Medulla oblongata (tissue), 1 donor: ENCODE data around the gene GMPR.

ENCODE experiments used
- DNase-seq: peaks from one replicate; pipeline ENCODE4 v3.0.0-alpha.2; 2015; ENCODE audit errors: extremely low spot score

Gene GMPR

DNA sequence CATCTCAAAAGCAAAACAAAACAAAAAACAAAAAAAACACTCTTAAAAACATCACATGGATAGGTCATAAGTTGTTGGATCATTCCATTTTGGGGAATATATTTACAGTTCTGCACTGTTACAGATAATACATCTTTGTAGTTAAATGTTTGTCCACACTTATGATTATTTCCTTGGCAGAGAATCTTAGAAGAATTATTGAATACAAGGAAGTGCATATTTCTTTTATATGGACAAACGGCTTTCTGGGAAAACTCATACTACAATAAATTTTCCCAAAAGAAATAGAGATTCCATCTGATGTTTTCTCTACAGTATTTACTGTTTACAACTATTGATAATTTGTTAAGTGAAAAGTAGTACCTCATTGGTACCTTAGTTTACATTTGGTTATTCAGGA, 33.8 kb downstream of the GMPR start:
- DNase-seq: no peak

DNA sequence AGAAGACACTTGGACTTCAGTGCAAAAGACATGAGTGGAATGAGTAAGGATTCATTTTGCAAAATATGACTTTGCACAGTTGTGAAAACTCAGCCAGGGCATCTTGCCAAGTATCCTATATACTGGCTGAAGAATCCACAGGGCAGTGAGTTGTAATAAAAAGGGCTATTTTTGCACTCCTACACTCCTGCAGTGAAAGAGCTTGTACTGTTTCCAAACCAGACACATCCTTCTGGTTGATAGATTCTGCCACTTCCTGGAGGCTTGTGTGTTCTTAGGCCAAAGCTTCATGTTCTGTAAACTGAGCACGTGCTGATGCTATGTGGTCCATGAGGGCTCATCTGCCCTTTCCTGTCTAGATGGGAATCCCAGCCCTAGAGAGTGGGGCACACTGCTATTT, 34.9 kb downstream of the GMPR start:
- DNase-seq: no peak

DNA sequence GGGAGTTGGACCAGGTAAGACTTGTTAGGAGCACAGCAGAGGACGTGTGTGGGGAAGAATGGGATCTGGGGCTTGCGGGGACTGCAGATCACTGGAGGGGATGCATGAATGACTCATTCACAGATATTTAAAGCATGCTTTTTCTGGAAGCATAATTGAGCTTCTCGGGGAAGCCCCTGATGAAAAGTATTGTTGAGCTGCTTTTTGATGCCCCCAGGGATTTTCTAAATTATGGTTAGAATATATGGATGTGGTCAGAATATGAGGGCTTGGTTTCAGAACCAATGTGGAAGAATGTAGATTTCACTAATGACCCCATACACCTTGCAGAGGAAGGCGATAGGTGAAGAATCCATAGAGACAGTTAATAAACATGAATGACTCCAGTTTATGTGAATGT, 36.1 kb downstream of the GMPR start:
- no peak for DNase-seq

DNA sequence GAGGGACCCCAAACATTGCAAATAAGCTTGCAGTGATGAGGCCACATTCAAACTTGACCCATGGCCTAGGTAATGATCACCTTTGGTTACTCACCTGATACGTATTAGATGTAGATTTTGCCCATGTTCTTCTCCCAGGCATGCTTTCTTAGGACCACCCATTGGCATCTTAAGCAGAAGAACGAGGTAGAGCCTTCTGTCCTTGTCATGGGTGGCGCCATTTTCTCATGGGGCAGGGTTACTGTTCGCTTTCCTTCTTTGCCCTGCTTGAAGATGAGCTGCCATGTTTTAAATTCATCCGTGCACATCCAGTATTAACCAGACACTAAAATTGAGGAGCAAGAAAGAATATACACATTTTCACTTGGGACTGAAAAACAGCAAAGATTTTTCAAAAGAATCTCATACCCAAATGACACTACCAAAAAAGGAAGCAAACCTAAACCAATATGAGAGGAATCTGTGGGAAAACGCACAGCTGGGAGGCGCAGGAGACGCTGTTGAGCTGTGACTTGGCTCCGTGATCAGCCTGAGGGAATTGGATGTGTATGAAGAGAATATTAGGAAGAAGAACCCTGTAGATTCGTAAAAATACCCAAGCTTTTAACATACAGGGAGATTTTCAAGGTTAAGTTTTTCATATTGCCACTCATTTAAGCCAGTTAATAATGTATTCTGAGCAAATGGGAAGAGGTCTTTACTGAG, 36.6 kb downstream of the GMPR start:
- DNase-seq: no peak

DNA sequence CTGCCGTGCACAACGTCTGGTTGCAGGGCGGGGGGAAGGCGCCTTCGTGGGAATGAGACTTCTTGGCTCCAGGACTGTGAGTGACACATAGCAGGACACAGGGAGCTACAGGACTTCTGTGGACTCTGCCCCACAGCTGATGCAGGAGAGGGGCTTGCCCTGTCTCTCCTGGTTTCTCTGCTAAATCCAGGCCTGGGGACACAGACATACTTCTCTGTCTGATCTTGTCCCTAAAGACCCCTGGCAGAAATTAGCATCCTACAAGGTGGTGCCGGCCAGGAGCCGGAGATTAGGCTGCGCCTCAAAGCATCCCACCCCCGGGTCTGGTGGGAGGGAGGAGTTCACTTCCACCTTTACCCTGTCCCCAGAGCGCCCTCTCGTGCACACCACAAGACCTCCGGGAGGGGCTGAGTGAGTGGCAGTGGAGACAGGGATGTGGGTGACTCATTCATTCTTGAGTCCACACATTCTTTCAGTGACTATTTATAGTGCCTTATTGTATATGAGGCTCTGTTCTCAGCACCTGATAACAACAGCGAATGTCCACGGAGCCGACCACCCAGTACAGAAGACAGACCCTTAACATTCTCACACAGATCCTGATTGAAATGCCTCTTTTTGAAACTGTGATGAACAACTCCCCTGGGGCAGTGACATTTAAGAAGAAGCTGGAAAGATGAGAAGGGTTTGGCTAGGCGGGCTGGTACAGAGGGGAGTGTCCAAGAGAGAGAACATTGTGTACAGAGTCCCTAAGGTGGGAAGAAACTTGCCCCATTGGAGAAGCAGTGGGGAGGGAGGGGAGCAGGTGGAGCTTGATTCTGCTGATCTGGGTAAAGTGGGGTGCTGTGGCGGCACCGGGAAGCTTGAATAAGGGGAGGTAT, 39.0 kb downstream of the GMPR start:
- peak; percentile 48 for DNase-seq

DNA sequence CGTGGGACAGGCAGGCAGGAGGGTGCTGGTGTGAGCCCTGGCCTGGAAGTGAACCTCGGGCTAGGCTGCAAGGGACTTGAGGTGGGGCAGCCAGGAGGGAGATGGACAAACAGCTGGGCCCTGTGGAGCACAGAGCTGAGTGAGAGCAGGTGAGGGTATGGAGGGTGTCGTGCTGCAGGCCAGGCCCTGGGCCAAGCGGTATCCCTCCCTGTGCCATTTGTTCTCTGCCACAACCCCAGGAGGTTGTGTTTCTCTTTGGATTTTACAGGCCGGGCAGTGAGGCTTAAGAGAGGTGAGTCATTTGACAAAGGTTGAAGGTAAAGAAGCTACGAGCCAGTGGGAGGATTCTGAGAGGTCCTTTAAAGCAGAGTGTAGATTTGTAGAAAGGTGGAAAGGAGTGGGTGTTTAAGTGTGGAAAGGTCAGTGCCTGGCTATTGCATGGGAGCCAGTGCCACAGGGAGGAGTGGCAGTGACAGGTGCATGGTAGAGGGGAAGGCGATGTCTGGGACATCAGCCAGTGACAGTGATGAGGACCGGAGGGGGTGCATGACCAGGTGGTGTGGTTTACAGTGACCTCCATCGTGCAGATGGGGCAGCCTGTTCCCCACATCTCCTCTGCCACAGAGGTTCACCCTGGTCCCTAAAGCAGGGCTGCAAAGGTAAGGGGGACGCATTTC, 39.8 kb downstream of the GMPR start:
- DNase-seq: no peak

DNA sequence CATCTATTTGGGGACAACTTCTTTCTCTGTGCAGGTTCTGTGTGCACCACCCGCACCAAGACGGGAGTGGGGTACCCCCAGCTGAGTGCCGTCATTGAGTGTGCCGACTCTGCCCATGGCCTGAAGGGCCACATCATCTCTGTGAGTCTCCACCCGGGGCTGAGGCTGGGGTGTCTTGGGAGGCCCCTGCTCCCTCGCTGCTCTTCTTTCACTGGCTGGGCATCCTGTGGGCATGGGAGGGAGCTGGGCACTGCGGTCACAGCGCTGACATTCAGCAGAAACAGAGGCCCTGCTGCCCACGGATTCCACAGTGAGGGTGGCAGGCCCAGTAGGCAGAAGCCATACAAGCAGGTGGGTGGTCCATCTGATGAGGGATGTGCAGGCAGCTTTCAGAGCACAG, 40.4 kb downstream of the GMPR start:
- no peak for DNase-seq

DNA sequence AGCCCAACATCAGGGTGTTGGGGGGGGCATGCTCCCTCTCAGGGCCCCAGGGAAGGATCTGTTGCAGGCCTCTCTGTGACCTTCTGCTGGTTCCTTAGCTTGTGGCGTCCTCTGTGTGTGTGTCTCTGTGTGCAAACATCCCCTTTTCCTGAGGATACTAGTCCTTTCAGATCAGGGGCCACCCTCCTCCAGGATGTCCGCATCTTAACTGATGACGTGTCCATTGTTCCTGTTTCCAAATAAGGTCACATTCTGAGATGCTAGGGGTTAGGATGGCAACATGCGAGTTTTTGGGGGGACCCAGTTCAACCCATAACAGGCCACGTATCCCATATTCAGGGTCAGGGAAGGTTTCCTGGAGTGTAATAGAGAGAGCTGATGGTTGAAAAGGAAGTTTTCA, 40.9 kb downstream of the GMPR start:
- DNase-seq: no peak

DNA sequence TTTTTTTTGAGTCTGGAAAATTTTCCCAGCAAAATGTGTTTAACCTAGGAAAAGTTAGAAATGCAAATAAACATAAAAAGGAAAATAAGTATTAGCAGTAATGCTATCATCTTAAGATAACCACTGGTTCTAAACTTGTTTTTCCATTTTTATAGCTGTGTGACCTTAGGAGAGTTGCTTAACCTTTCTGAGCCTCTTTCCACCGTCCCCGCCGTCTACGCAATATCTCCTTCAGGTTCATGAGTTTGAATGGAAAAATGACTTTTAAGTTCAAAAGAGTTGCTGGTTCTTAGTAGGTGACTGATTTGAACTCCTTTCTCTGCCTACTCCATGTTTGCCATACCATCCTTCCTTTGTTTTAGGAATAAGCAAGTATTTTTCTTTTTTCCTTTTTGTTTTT, 44.0 kb downstream of the GMPR start:
- no peak for DNase-seq

DNA sequence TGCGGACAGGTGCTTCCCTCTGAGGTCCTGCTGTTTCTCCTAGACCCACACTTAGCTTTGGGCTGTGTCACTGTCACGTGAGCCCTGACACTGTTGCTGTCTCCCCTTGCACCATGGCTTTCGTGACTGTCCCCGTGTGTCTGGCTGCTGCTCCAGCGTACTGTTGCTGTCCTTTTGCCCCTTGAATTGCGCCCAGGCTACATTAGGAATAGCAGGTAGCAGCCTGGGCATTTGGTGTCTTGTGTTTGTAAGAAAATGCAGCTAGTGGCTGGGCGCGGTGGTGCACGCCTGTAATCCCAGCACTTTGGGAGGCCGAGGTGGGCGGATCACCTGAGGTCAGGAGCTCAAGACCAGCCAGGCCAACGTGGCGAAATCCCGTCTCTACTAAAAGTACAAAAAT, 46.1 kb downstream of the GMPR start:
- no peak for DNase-seq

DNA sequence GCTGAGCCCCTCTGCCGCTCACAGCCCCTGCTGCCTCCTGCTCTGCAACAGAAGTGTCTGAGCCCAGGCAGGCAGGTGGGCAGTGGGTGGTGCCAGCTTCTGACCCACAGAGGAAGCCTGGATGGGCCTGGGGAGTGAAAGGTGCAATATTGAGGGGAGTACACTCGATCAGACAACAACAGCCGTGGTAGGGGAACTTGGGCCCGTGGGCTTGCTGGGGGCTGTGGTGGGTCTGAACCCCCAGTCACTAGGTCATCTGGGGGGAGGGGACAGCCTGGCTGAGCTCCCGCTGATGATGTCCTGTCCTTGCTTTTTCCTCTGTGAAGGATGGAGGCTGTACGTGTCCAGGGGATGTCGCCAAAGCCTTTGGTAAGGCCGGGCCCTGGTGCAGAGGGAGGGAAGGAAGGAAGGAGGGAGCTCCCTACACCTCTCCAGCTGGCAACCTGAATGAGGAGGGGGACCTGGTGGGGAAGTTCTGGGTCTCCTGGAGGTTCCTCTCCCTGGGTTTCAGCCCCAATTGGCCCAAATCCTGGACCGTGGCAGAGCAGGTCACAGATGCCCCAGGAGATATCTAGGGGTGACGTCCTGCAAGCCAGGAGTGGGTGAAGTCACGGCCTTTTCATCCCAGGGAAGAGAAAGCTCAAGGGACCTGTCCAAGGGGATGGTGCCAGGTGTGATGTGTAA, 47.2 kb downstream of the GMPR start:
- DNase-seq: no peak

DNA sequence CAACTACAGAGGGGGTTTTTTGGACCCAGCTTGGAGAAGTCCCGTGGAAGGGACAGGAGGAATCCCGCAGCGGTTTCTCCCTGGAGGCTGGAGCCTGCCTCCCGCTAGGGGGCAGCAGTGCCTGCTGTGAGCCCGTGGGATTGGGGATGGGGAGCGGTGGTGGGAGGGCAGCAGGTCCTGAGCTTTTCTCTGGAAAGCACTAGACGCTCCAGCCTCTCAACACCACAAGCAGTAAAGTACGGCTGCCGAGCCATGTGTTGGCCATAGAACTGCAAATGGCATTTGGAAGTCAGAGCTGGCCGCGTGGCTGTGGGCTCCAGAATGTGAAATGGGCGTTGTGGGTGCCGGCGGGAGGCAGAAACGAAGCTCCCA, 47.8 kb downstream of the GMPR start:
- peak; percentile 83 for DNase-seq

DNA sequence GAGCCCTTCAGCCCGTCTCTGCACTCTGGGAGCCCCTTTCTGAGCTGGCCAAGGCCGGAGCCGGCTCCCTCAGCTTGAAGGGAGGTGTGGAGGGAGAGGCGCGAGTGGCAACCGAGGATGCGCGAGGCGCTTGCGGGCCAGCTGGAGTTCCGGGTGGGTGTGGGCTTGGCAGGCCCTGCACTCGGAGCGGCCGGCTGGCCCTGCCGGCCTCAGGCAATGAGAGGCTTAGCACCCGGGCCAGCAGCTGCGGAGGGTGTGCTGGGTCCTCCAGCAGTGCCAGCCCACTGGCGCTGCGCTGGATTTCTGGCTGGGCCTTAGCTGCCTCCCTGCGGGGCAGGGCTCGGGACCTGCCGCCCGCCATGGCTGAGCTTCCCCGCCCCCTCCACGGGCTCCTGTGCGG, 49.8 kb downstream of the GMPR start:
- DNase-seq: no peak

DNA sequence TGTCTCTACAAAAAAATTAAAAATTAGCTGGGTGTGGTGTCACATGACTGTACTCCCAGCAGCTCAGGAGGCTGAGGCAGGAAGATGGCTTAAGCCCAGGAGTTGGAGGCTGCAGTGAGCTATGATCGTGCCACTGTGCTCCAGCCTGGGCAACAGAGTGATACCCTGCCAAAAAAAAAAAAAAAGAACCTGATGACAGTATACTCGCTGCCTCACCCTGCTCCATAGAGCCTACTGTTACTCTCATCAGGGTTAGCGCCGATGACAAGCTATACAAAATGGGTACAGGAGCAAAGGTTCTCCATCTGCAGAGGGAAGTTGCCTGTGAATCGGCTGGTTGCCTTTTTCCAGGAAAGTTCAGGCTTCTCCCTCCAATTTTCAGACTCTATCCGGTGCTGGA, 53.4 kb downstream of the GMPR start:
- DNase-seq: no peak

DNA sequence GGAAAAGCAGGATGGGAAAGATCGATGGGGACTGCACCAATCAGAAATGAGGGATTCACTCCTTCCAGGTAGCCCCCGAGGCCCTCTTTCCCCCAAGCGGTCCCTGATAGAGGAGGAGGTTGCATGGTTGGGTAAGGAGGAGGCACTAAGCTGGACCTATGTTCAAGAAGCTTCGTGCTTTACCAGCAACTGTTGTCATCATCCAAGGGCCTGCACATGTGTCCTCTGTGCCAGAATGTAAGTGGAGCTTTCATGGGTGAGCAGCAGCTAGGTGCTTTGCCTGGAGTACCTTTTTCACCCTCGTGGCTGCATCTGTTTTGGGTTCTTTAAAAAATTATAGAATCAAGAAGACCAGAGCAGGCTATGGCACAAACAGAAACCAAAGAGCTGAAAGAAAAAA, 54.0 kb downstream of the GMPR start:
- DNase-seq: no peak

DNA sequence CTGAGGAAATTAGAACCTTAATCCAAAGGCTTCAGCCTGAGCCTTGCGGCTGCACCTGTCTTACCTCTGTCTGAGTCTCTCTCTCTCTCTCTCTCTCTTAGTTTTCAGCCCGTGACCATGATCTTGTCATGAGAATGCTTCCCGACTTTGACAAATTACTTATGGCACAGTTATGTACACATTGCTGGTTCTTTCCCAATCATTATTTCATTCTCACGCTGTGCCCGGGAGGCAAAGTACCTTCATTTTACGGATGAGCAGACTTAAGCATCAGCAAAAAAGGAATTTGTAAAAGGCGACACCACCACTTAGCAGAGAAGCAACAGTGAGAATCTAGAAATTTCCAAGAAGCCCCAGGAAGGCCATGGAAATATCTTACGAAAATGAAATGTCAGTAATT, 54.6 kb downstream of the GMPR start:
- no peak for DNase-seq

DNA sequence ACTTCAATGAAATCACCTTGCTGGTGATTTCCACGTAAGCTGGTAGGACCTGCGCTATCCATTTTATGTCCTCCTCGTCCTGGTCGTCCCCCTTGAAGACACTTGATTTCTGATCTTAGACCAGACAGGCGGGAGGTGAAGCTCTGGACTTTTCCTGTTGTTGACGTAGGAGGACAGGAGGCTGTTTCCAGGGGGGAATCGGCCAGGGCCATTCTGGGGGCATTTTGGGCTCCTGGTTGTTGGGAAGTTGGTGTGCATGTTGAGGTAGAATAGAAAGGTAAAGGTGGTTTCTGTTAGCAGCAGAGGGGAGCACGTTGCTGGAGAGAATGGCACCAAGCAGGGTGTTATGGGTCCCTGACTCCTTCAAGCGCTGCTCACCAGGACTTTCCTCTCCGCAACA, 56.0 kb downstream of the GMPR start:
- DNase-seq: no peak

DNA sequence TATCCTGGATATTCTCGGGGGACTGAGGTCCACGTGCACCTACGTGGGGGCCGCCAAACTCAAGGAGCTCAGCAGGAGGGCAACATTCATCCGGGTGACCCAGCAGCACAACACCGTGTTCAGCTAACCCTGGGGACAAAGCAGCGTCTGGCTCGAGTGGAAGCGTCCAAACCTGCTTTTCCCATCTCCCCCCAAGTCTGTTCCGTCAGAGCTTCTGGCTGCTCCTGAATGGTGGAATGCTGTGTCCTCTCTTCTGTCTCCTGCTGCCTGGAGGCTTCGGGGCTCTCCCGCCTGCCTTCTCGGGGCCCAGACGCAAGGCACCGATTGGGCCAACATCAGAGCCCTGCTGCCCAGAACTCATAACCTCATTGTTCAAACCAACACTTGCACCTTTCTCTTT, 56.7 kb downstream of the GMPR start:
- DNase-seq: peak; percentile 54

DNA sequence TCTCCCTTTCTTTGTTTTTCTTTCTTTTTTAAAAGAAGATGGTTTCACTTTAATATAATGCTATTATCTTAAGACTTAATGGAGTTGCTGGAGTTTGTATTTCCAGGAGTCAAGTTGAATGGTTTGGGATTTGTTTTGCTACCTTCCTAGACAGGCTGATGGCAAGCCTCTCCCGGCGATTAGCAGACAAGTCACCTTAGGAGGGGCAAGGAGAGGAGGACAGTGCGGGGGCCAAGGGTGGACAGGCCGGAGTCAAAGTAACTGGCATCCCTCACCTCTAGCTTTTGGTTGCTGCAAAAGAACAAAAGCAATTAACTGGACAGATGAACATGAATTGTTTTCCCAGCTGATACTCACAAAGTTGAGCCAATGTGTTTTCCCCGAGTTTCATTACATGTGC, 57.1 kb downstream of the GMPR start:
- peak; percentile 33 for DNase-seq

DNA sequence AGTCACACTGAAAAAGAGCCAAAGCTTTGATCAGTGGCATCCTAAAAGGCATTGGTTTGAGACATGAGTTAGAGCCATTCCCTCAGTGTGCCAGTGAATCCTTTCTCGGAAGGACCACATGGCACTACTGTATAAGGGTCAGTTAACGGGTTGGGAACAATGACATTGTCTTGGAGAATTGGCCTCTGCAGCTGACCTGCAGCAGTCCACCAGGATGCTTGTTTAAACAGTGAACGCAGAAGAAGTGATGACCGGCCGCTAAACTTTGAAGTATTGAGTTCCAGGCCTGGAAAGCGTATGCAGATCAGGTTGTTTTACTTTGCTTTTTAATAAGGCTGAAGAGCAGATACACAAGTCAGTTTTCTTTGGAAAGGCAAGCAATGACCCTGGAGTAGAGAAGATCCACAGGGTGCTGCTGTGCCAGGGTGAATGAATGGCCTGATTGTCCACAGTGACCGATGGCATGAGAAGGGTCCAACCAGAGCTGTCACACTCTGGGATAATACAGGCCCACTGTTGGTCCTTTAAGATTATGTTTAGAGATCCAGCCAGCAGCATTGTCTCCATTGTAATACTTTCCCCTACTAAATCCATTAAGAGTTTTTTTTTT, 57.8 kb downstream of the GMPR start:
- peak; percentile 86 for DNase-seq

DNA sequence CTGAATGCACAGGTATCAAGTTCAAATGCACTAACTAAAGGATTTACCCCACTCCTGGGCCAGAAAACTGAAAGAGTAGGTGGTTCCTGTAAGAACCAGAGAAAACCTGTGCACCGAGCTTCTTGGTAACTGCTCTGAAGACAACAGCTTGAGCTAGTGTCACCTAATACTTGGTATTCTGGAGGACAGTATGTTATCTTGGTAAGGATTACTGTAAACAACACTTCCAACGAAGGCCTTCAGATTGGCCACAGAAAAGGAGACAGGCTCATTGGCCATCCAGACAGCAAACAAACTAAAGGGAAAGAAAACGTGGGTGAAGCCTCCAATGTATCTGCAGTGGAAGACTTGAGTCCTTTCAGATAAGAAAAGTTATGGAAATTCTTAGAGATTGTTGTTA, 61.5 kb downstream of the GMPR start:
- no peak for DNase-seq

DNA sequence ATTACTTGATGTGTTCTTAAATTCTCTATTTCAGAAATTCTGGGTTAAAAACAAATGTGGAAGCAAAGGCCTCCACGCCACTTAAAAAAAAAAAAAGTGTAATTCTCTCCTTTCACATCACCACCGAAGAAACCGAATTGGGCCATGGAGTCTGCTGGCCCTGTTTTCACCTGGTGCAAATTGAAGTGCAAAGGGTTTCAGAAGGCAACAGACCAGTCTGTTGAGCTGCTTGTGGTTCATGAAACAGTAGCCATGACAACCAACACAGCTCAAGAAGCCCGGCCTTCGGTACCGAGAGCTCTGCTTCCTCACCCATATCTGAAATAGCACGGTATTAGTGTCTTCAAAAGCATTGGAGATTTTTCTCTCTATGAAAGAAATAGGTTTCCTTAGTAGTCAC, 63.1 kb downstream of the GMPR start:
- DNase-seq: peak; percentile 69
